HEK293 (cell line): ENCODE results near the gene SNORC.

Experiments
- CTCF ChIA-PET: fragments of 350-600 bp; formaldehyde crosslinking; extraction: SDS; loops from one replicate; lab custom pipeline; 2021; ENCODE audit warnings: antibody characterized with exemption; lab: Yijun Ruan, JAX
- POLR2A ChIA-PET: fragments of 300-600 bp; formaldehyde crosslinking; extraction: SDS; loops from one replicate; lab custom pipeline; 2020; ENCODE audit warnings: antibody characterized with exemption, inconsistent platforms; lab: Yijun Ruan, JAX
- H3K27ac ChIP-seq: fragments of 200-500 bp; sonication (Bioruptor generic); 2 replicates; pipeline ENCODE4 v1.5.1; 2014; ENCODE audit warnings: low read depth, low read length, control low read depth, inconsistent platforms; ENCODE audit errors: extremely low read depth
- H3K36me3 ChIP-seq, 2 experiments: fragments of 200-500 bp in 1 of 2; sonication (Bioruptor generic) in 1 of 2; 1 replicate in 1 of 2; 2 replicates in 1 of 2; pipeline ENCODE4 v1.5.1; 2014 to 2017; ENCODE audit warnings: inconsistent platforms in 2 of 2, low read length in 2 of 2; ENCODE audit not compliant: control insufficient read depth in 2 of 2, insufficient read depth in 1 of 2
- H3K4me1 ChIP-seq: fragments of 200-500 bp; sonication (Bioruptor generic); 2 replicates; pipeline ENCODE4 v1.5.1; 2014; ENCODE audit warnings: mild to moderate bottlenecking, low read length, inconsistent platforms; ENCODE audit not compliant: control insufficient read depth, insufficient read depth
- H3K4me3 ChIP-seq: 2 replicates; pipeline ENCODE4 v1.5.1; 2011; ENCODE audit warnings: low read depth, mild to moderate bottlenecking, control low read depth, low read length, moderate library complexity
- H3K9me3 ChIP-seq: fragments of 200-500 bp; sonication (Bioruptor generic); 2 replicates; pipeline ENCODE4 v1.5.1; 2014; ENCODE audit warnings: low read depth, low read length, inconsistent platforms; ENCODE audit not compliant: control insufficient read depth, insufficient read depth
- GFI1B ChIP-seq: fragments of 450-650 bp; formaldehyde crosslinking; IDR thresholded peaks from 2 replicates; pipeline ENCODE4 v1.5.1; 2016; ENCODE audit warnings: missing biosample characterization, missing genetic modification characterization
- OVOL3 ChIP-seq: fragments of 450-650 bp; formaldehyde crosslinking; IDR thresholded peaks from 2 replicates; pipeline ENCODE4 v1.5.1; 2016; ENCODE audit warnings: missing biosample characterization, missing genetic modification characterization
- PRDM6 ChIP-seq: fragments of 450-650 bp; formaldehyde crosslinking; IDR thresholded peaks from 2 replicates; pipeline ENCODE4 v1.5.1; 2017; ENCODE audit warnings: missing biosample characterization, missing genetic modification characterization
- ZNF157 ChIP-seq: fragments of 450-650 bp; formaldehyde crosslinking; IDR thresholded peaks from 2 replicates; pipeline ENCODE4 v1.5.1; 2016; ENCODE audit warnings: missing biosample characterization, missing genetic modification characterization
- ZNF221 ChIP-seq: fragments of 450-650 bp; formaldehyde crosslinking; IDR thresholded peaks from 2 replicates; pipeline ENCODE4 v1.5.1; 2017; ENCODE audit warnings: missing biosample characterization, missing genetic modification characterization, borderline replicate concordance
- ZNF324 ChIP-seq: fragments of 450-650 bp; formaldehyde crosslinking; IDR thresholded peaks from 2 replicates; pipeline ENCODE4 v1.5.1; 2016; ENCODE audit warnings: missing biosample characterization, missing genetic modification characterization
- ZNF391 ChIP-seq: fragments of 450-650 bp; formaldehyde crosslinking; IDR thresholded peaks from 2 replicates; pipeline ENCODE4 v1.5.1; 2016; ENCODE audit warnings: low read depth, missing biosample characterization, missing genetic modification characterization, borderline replicate concordance
- ZNF394 ChIP-seq: fragments of 450-650 bp; formaldehyde crosslinking; IDR thresholded peaks from 2 replicates; pipeline ENCODE4 v1.5.1; 2016; ENCODE audit warnings: missing biosample characterization, missing genetic modification characterization, mild to moderate bottlenecking, moderate library complexity, borderline replicate concordance
- ZNF398 ChIP-seq: fragments of 450-650 bp; formaldehyde crosslinking; IDR thresholded peaks from 2 replicates; pipeline ENCODE4 v1.5.1; 2017; ENCODE audit warnings: missing biosample characterization, missing genetic modification characterization
- ZNF449 ChIP-seq: fragments of 450-650 bp; formaldehyde crosslinking; IDR thresholded peaks from 2 replicates; pipeline ENCODE4 v1.5.1; 2017; ENCODE audit warnings: missing biosample characterization, mild to moderate bottlenecking, missing genetic modification characterization, moderate library complexity
- ZNF510 ChIP-seq: fragments of 450-650 bp; formaldehyde crosslinking; IDR thresholded peaks from 2 replicates; pipeline ENCODE4 v1.5.1; 2018; ENCODE audit warnings: mild to moderate bottlenecking, missing genetic modification characterization, missing biosample characterization; ENCODE audit not compliant: insufficient replicate concordance
- ZNF514 ChIP-seq: fragments of 450-650 bp; formaldehyde crosslinking; IDR thresholded peaks from 2 replicates; pipeline ENCODE4 v1.5.1; 2016; ENCODE audit warnings: missing biosample characterization, missing genetic modification characterization
- ZNF645 ChIP-seq: fragments of 450-650 bp; formaldehyde crosslinking; IDR thresholded peaks from 2 replicates; pipeline ENCODE4; 2016; ENCODE audit warnings: missing biosample characterization, missing genetic modification characterization
- ZNF670 ChIP-seq: fragments of 450-650 bp; formaldehyde crosslinking; IDR thresholded peaks from 2 replicates; pipeline ENCODE4 v1.5.1; 2016; ENCODE audit warnings: missing biosample characterization, missing genetic modification characterization, low read depth
- ZNF704 ChIP-seq: fragments of 450-650 bp; formaldehyde crosslinking; IDR thresholded peaks from 2 replicates; pipeline ENCODE4 v1.5.1; 2016; ENCODE audit warnings: missing biosample characterization, missing genetic modification characterization
- ZNF843 ChIP-seq: fragments of 450-650 bp; formaldehyde crosslinking; IDR thresholded peaks from 2 replicates; pipeline ENCODE4 v1.5.1; 2016; ENCODE audit warnings: missing biosample characterization, missing genetic modification characterization
- ZXDB ChIP-seq: fragments of 450-650 bp; formaldehyde crosslinking; IDR thresholded peaks from 2 replicates; pipeline ENCODE4 v1.5.1; 2016; ENCODE audit warnings: missing biosample characterization, missing genetic modification characterization

Gene SNORC

GRCh38 chr2:232896720-232897597 lies 26.9 kb downstream of the SNORC start:
- no peaks in the 10 kb centered on the region for H3K4me1 ChIP-seq
- H3K4me3 ChIP-seq: no peak overlapping the region
- TF ChIP-seq ZNF843 (tag by site-specific recombination) (no peak), ZNF221 (tag by site-specific recombination) (no peak), ZNF670 (no peak), ZNF449 (tag by site-specific recombination) (no peak), ZNF391 (tag by site-specific recombination) (no peak), ZNF645 (tag by site-specific recombination) (no peak), PRDM6 (tag by site-specific recombination) (no peak), ZNF510 (no peak), ZNF398 (no peak), ZNF704 (tag by site-specific recombination) (no peak), ZNF157 (no peak), GFI1B (no peak), OVOL3 (no peak), ZNF514 (no peak), ZNF324 (tag by site-specific recombination) (no peak), ZNF394 (tag by site-specific recombination) (no peak), ZXDB (tag by site-specific recombination) (no peak)
- POLR2A ChIA-PET: no interaction called here
- CTCF ChIA-PET: interaction anchor here (0.5 to 0.9 kb wide), 3 partner anchors 43 to 157 kb away, joined by 3 to 4 read pairs (median 3); no protein-coding TSS in a partner anchor
- peaks cover 0 to 6% of the 10 kb centered on the region in 2 experiments; a peak in 1 of 3 replicates for H3K36me3 ChIP-seq
- no peaks in the 10 kb centered on the region for H3K9me3 ChIP-seq
- H3K27ac ChIP-seq: no peak overlapping the region
